Stimulated activated CD8-positive, alpha-beta memory T cell treated with anti-CD3 and anti-CD28 coated beads, Interleukin-12 subunit alpha, Interleukin-12 subunit beta, amount 100 ng/mL, for 1 hour (primary cell): ENCODE data around the gene FYB1.
"Not testable (repeated sequence)": the region's sequence is repeated elsewhere in the genome, so short reads cannot be mapped to it uniquely, and the experiment has no call there.

ENCODE experiments used
- DNase-seq: peaks from one replicate; pipeline ENCODE4 v3.0.0-alpha.2; 2020; ENCODE audit warnings: low read depth

Gene FYB1, protein sequence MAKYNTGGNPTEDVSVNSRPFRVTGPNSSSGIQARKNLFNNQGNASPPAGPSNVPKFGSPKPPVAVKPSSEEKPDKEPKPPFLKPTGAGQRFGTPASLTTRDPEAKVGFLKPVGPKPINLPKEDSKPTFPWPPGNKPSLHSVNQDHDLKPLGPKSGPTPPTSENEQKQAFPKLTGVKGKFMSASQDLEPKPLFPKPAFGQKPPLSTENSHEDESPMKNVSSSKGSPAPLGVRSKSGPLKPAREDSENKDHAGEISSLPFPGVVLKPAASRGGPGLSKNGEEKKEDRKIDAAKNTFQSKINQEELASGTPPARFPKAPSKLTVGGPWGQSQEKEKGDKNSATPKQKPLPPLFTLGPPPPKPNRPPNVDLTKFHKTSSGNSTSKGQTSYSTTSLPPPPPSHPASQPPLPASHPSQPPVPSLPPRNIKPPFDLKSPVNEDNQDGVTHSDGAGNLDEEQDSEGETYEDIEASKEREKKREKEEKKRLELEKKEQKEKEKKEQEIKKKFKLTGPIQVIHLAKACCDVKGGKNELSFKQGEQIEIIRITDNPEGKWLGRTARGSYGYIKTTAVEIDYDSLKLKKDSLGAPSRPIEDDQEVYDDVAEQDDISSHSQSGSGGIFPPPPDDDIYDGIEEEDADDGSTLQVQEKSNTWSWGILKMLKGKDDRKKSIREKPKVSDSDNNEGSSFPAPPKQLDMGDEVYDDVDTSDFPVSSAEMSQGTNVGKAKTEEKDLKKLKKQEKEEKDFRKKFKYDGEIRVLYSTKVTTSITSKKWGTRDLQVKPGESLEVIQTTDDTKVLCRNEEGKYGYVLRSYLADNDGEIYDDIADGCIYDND

GRCh38 chr5:39219437-39219836 lies at the start of gene FYB1:
Gene FYB1 (minus strand): TSS chr5:39219563. CDS start chr5:39202960, 16,603 bp downstream.
- no peak for DNase-seq

DNA sequence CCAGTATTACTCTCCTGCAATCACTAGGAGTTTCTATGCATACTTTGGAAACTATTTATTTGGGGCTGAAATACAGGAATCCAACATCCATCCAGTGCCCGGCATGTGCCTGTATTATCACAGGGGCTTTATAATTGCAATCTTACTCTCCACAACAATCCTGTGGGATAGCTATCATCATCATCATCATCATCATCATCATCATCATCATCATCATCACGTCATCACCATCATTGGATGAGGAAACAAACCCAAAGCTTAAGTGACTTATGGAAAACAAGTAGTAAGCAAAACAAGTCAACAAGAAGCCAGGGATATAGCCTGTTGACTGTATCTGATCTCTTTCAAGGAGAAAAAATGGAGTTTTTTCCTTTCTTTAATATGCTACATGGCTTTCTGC lies 47.8 kb upstream of the FYB1 start:
- DNase-seq = no peak

DNA sequence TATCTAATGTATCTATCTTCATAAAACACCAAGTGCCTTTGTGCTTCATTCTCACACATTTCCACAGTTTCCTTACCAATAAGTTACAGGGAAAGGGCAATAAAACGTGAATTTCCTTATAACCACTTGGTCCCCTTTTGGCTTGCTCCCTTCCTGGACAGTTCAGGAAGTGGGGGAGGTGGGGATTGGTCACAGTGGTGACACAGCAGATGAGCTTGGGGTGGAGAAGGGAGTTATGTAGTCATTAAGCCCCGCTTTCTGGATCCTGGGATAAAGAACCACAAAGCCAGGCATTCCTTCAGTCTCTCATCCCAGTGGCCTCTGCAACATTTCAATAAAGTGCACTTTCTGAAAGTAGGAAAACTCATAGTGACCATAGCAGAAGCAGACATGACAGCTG lies 47.1 kb upstream of the FYB1 start:
- DNase-seq = no peak

DNA sequence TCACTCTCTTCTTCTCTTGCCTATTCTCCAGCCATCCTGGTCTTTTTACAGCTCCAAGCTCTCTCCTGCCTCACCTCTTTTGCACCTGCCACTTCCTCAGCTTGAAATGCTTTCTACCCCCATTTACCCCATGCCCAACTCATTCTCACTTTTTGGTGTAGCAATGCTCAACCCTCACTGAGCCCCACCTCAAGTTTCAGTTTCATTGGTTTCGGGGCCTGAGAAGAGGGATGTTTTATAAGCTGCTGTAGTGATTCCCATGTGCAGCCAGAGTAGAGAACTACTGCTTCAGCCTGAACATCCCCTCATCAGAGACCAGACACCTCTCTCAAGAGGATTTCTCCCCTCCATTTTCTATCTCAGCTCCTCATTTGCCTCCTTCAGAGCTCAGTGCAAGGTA lies 45.2 kb upstream of the FYB1 start:
- no peak for DNase-seq

DNA sequence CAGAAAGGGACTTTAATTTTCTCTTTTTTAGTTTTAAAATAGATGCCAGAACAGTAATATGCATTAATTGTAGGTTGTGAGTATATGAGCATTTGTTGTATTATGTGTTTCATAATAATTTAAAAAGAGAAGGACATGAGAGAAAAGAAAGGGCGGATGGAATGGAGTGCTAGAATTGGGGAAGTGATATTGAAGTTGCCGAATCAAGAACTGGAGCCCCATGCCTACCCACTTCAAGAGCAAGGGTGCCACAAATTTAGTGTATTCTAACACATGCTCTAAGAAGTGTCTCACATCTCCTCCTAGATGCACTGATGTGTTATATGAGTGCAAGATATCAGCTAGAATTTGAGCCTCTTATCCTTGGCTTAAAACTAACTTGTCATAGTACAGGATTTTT lies 43.6 kb upstream of the FYB1 start:
- DNase-seq = no peak

DNA sequence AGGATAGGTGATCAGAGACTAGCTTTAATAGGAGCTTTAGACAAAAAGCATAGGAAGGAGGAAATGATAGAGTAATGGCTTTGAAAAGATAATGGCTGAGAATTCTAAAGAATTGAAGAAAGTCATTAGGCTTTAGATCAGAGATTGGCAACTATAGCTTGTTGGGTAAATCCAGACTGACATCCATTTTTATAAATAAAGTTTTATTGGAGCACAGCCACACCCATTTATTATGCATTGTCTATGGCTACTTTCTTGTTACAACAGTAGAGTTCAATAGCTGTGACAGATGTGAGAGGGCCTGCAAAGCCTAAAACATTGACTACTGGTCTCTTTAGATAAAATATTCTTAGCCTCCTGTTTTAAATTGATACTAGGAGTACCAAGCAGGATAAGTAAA lies 40.7 kb upstream of the FYB1 start:
- no peak for DNase-seq

DNA sequence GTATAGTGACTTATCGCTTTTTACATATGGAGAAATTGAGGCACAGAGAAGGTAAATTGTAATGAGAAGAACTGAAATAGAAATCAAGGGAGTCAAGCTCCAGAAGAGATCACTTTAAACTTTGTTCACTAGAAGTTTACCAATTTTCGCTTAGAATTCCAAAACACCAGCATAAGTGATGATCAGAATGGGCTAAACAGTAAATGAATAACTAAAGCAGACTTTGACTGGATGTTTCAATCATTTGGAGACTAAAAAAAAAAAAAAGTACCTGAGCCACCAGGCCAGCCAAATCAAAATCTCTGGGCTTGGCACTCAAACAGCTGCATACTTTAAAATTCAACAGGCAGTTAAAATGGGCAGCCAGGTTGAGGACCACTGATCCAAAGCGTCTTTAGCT lies 38.2 kb upstream of the FYB1 start:
- DNase-seq = no peak

- DNase-seq = no peak
These were observed 37.3 kb upstream of the FYB1 start for GRCh38 chr5:39256477-39257235.

- DNase-seq = no peak
These were observed 36.0 kb upstream of the FYB1 start for GRCh38 chr5:39255406-39255805.

DNA sequence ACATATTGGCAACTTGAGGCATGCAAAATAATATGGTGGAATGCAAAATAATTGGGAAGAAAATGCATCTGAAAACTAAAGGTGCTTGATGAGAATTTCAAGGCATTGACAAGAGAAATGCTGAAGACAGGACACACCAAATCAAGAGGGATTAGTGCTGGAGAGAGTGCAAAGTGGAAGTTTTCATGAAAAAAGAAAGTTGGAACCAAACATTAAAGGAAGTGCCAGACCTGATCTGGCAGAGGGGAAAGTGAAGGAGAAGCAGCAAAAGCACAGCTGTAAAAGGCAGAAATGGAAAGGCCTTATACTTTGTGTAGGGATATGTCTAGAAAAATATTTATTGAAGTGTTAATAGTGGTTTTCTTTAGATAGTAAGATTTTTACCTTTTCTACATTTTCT lies 35.3 kb upstream of the FYB1 start:
- no peak for DNase-seq

- DNase-seq = no peak
These were observed 33.8 kb upstream of the FYB1 start for GRCh38 chr5:39253196-39253595.

- no peak for DNase-seq
These were observed 30.4 kb upstream of the FYB1 start for GRCh38 chr5:39249564-39250274.

DNA sequence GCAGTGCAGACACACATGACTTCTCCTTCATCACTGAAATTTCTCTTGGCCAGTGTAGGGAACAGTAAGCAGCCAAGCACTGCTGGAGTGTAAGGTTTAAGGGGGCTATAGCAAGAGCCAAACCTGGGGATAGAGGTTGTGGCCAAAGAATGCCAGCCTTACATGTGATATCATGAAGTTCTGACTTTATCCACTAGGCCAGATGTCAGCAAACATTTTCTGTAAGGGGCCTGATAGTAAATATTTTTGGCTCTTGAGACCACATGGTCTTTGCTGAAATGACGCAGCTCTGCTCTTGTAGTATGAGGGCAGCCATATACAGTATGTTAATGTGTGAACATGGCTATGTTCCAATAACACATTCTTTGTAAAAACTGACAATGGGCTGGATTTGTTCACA lies 29.7 kb upstream of the FYB1 start:
- no peak for DNase-seq

DNA sequence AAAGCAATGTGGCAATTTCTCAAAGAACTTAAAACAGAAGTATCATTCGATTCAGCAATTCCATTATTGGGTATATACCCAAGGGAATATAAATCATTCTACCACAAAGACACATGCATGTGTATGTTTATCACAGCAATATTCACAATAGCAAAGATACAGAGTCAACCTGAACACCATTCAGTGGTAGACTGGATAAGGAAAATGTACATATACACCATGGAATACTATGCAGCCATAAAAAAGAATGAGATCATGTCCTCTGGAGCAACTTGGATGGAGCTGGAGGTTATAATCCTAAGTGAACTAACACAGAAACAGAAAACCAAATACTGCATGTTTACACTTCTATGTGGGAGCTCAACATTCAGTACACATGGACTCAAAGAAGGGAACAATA lies 21.4 kb upstream of the FYB1 start:
- DNase-seq = no peak

DNA sequence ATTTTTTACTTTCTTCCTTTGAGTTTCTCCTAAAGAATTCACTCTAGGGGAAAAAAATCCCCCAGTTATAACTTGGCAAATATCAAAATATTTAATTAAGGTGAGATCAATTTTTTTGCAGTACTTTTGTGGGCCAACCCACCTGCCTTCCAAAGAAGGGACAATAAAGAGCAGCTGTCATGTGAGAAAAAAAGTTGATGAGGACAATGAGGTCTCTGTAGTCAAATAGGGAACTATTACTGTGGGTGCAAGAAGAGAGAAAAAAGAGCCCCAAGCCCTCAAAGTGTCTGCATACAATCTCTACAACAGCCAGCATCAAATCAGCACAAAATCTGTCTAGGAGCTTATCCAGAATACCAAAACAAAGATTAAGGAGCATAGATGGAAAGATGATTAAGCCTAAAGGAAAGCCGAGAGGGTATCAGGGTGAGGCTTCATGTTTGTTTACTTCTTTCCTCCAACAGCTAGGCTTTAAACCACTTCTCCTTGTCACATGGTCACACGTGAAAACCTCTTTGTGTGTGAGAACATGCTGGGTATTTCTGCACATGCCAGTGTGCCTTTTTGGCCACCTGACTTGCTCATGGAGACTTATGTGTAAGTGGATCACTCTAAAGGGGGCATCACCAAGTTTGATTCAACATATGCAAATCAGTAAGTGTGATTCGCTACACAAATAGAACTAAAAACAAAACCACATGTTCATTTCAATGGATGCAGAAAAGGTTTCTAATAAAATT lies 19.2 kb upstream of the FYB1 start:
- DNase-seq = no peak

- no peak for DNase-seq
These were observed 17.4 kb upstream of the FYB1 start for GRCh38 chr5:39236718-39237117.

GRCh38 chr5:39235648-39236047 lies 16.3 kb upstream of the FYB1 start:
- no peak for DNase-seq

GRCh38 chr5:39234494-39234893 lies 15.1 kb upstream of the FYB1 start:
- DNase-seq = not testable (repeated sequence)

GRCh38 chr5:39233783-39234182 lies 14.4 kb upstream of the FYB1 start:
- no peak for DNase-seq

DNA sequence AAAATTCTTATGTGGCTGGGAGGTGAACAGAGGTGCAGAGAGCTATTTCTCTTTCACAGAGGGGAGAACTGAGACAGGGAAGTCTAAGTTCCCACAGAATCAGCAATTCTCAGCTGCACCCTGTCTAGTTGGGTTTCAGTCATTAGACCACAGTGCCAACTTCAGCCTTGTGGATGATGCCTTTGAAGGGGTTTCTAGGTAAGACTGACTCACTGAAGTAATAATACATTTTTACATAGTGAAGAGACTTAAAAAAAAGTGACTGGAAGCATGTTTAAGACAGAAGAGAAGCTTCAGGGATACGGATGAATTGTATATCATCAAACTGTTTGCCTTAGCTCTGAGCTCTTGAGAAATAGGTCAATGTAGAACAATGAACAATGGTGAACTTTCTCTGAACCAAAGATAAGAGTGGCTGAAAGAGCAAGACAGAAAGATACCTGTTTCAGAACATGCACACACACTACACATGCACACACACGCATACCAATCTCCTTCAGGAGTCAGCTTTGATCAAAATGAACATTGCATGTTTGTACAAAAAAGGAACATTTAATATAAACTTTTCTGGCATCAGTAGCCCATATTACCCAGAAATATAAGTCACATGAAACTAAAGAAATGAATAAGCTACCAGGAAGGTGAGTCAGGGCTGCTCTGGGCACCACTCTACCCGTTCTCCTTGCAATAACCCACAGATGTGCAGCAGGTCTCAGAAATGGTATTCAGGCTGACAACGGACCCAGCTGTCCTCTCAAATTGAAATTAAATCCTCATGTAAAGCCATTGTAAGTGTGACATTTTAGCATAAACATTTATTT lies 12.6 kb upstream of the FYB1 start:
- no peak for DNase-seq
